ENCODE measurements around the gene GAREM1. TPM values are rescaled to one million over a fixed set of nuclear protein-coding genes. Genes with fewer than 3 reads are reported as not detected.

GAREM1 gene
- total and polyA plus RNA-seq, 12 donors: 3.5 to 69.5 (median 23.0) TPM

GRCh38 chr18:32353257-32353656 is 117.4 kb downstream of the GAREM1 start:
- H3K27ac ChIP-seq: no peak overlapping the region
- no peak for DNase-seq
- no peaks in the 10 kb centered on the region for H3K36me3 ChIP-seq (replicated peaks in 1 of 2)
- H3K4me3 ChIP-seq: no peak overlapping the region
- TF ChIP-seq CTCF (IDR thresholded peaks at IDR 0.05) (no peak), POLR2A (IDR thresholded peaks at IDR 0.05) (no peak)
- intact Hi-C loops (cut with DNase I): no loop called here
- no peaks in the 10 kb centered on the region for H3K9me3 ChIP-seq (replicated peaks in 1 of 3)
- H3K27me3 ChIP-seq: no peaks in the 10 kb centered on the region
- 93 to 100% (median 99%) methylated on average over 1 of the region's 1 CpG for WGBS, 4 donors
- peaks cover 22 to 43% of the 10 kb centered on the region in 2 donors for H3K4me1 ChIP-seq (replicated peaks in 1 of 2)

- intact Hi-C loops (cut with DNase I): no loop called here
- TF ChIP-seq CTCF (IDR thresholded peaks at IDR 0.05) (no peak), POLR2A (IDR thresholded peaks at IDR 0.05) (no peak)
- peak overlapping the region in 3 of 5 donors; percentile 53 to 69 (median 59) for H3K27ac ChIP-seq
Measured at GRCh38 chr18:32351032-32351431, 119.7 kb downstream of the GAREM1 start.

DNA sequence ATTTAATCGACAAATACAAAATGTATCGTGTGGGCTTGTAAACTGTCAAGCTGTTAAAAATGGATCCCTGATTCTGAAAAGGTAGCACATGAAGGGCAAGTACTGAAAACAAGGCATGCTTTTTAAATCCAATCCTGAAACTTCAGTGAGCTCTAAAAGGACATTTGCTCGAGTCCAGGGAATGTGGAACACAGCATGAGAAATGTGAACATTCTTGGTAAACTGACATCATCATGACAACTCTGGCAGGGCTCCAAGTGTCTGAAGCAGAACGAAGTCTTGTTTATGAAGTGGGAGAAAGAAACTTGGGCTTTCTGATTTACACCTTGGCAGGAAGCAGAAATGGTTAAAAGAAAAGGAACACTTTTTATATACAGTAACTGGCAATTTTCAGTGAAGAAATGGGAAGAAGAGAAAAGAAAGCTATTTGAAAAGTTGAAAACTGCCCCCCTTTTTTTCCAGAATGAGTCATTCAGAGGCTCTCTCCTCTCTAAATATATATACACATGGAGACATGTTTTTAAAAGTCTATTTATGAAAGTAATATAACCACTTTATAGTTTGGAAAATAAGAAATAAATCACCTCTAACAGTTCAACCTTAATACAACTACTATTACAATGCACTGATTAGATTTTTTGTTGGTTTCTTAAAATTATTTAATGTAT is 120.8 kb downstream of the GAREM1 start:
- peak; percentile 80 to 93 (median 87) for DNase-seq
- peak overlapping the region; percentile 11 to 69 (median 53) for H3K27ac ChIP-seq
- no peaks in the 10 kb centered on the region for H3K36me3 ChIP-seq (replicated peaks in 1 of 2)
- H3K4me3 ChIP-seq: peak overlapping the region in 1 of 4 donors; percentile 1
- intact Hi-C loops (cut with DNase I): no loop called here
- TF ChIP-seq POLR2A (IDR thresholded peaks at IDR 0.05): peak in 1 of 2 donors; percentile 12
- no peak for TF ChIP-seq CTCF (IDR thresholded peaks at IDR 0.05)
- whole genome bisulfite sequencing, 4 donors: 17 to 26% (median 22%) methylated on average over 4 of the region's 4 CpGs
- H3K27me3 ChIP-seq: no peaks in the 10 kb centered on the region
- peaks cover 15 to 43% of the 10 kb centered on the region in 2 donors for H3K4me1 ChIP-seq (replicated peaks in 1 of 2)
- no peaks in the 10 kb centered on the region for H3K9me3 ChIP-seq (replicated peaks in 1 of 3)

More at GRCh38 chr18:32351032-32351431, 119.7 kb downstream of the GAREM1 start:
- no peaks in the 10 kb centered on the region for H3K9me3 ChIP-seq (replicated peaks in 1 of 3)
- no peaks in the 10 kb centered on the region for H3K36me3 ChIP-seq (replicated peaks in 1 of 2)
- no peak for DNase-seq
- peaks cover 22 to 55% of the 10 kb centered on the region in 2 donors for H3K4me1 ChIP-seq (replicated peaks in 1 of 2)
- H3K4me3 ChIP-seq: no peak overlapping the region
- 14 to 25% (median 21%) methylated on average over 1 of the region's 1 CpG for WGBS, 4 donors
- no peaks in the 10 kb centered on the region for H3K27me3 ChIP-seq

DNA sequence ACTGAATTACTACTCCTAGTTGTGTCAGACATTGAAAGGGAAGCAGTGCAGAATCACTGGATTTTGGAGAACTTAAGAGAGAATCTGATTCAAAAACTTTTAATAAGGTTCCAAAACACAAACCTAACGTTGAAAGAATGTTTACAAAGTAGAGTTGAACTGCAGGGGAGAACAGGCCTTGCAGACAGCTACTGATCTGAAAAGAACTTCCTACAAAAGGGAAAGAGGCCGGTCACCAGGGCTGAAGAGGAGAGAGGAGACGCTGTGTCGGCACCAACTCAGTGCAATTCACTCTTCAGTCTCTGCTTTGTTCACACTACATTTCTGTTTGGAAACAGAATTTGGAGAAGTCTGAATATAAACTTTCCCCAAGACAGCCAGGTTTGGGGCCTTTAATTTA is 124.0 kb downstream of the GAREM1 start:
- Histone ChIP-seq H3K27me3 (no peaks in the 10 kb centered on the region), H3K27ac (no peak overlapping the region), H3K4me3 (no peak overlapping the region), H3K36me3 (replicated peaks in 1 of 2) (no peaks in the 10 kb centered on the region), H3K4me1 (replicated peaks in 1 of 2) (peaks cover 15 to 40% of the 10 kb centered on the region in 2 donors), H3K9me3 (replicated peaks in 1 of 3) (no peaks in the 10 kb centered on the region)
- intact Hi-C loops (cut with DNase I): no loop called here
- TF ChIP-seq CTCF (IDR thresholded peaks at IDR 0.05): no peak
- TF ChIP-seq POLR2A (IDR thresholded peaks at IDR 0.05): no peak
- WGBS, 4 donors: 40 to 62% (median 55%) methylated on average over 4 of the region's 4 CpGs
- DNase-seq: no peak
